ENCODE data around the gene IL3. TPM values are rescaled to one million over a fixed set of nuclear protein-coding genes. Genes with fewer than 3 reads are reported as not detected.
"Not testable (repeated sequence)": the region's sequence is repeated elsewhere in the genome, so short reads cannot be mapped to it uniquely, and the experiment has no call there.

The IL3 gene
- polyA plus RNA-seq, 10 donors = not detected

DNA sequence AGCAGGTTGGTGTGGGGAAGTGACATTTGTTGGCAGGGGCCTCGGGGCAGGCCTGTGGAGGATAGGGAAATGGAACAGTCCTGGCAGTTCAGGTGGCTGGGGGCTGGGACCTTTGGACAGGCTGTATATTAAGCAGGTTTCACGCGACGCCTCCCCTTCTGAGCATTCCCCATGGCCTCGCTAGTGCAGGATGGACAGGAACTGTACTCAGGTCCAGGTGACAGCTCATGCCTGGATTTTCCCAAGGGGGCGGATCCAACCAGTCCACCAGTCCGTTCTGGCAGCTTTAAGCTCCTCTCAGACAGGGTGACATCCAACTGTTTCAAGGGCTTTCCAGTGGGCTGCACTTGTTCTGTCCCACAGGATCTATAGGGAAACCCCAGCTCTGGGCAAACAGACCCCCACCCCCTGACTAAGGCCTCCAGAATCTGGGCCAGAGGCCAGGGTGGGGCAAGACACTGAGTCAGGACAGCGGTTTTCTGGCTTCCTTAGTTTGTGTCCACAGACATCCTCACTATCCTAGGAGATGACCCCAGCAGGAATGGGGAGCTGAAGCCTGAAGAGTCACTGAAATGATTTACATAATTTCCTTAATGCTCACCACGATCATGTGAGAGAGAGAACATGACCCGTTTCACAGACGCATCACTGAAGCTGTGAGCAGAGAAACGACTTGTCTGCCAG, 34.1 kb downstream of the IL3 start:
- DNase-seq = peak in 1 of 3 donors; percentile 87

DNA sequence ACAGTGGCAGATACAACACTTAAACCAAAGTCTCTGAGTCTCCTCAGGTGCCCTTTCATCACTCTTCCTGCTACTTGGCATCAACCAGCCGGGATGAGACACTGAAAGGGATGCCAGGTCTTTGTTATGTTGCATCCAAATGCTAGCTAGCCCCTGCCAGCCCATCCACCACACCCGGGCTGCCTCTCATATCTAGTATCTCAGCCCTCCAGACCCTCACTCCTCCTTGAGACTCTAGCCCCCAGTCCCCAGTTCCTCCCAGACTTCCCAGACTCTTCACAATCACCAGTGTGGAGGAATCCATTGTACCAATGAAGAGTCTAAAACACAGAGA, 34.6 kb downstream of the IL3 start:
- DNase-seq = no peak

DNA sequence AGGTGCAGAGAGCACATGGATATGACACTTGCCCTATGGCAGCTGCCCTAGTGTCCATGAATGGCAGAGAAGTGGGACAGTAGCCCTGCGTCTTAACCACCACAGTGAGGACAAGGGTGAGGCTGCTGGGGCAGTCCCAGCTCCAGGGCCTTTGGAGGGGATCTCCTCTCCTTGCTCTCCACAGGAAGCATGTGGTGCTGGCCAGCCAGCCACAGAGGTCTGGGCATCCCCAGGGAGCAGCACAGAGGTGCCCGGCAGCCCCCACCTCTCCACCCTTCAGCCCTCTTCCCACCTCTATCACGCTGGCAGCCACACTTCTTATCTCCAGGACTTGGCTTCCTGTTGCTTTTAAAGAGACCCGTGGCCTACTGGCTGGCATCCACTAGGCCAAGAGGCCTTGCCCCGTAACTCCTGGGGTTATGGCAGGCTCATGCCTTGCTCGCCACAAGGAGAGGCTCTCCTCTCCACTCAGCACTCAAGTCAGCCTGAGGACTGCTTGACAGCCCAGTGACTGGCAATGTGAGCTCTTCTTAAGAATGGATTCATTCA, 35.0 kb downstream of the IL3 start:
- DNase-seq = no peak

DNA sequence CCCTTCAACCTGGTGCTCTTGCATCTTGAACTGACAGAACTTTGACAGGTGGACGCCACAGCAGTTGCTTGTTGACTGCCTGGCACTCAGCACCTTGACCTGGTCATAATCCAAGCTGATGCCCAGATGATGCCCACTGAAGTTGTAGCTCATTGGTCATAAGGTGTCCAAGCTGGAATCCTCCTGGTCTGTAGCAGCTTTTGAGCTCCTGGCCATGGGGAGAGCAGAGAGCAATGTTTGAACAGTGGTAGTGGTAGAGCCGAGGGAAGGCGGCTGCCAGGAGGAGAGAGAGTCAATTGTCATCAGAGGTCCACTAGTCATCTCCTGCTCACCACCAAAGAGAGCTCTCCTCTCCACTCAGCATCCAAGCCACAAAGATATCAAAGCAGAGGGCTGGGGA, 36.4 kb downstream of the IL3 start:
- no peak for DNase-seq

DNA sequence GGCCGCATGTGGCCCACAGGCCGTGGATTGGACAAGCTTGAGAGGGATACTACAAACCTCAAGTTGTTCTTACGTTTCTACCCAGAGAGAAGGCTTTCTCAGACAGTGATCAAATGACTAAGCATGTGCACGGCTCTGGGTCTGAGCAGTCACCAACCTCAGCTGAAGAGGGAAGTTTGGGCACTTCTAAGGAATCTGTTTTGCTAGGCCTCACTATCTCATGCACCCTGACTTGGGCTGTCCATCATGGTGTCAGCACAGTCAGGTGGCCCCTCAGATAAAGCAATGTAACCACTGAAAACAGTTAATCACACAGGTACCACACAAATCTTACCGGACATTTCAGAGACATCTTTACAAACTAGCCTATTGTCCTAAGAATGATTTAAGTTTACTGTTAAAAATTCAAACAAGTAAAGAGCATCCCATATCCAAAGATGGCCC, 37.7 kb downstream of the IL3 start:
- DNase-seq = no peak

DNA sequence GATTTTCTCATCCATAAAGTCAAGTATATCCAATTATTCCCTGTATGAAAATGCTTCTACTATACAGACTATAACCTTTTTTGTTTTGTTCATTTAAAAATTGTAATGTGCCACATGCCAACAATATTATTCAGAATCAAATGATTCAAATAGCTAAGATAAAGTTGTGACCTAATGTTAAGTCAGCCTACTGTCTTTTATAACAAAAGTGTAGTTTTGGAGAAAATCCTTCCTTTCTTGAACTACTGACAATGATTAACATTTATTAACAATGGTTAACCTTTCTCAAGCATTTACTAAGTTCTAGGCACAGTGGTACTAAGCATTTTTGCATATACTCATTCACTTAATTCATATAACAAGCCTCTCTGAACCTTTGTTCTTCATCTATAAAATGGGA, 38.2 kb downstream of the IL3 start:
- DNase-seq = no peak

DNA sequence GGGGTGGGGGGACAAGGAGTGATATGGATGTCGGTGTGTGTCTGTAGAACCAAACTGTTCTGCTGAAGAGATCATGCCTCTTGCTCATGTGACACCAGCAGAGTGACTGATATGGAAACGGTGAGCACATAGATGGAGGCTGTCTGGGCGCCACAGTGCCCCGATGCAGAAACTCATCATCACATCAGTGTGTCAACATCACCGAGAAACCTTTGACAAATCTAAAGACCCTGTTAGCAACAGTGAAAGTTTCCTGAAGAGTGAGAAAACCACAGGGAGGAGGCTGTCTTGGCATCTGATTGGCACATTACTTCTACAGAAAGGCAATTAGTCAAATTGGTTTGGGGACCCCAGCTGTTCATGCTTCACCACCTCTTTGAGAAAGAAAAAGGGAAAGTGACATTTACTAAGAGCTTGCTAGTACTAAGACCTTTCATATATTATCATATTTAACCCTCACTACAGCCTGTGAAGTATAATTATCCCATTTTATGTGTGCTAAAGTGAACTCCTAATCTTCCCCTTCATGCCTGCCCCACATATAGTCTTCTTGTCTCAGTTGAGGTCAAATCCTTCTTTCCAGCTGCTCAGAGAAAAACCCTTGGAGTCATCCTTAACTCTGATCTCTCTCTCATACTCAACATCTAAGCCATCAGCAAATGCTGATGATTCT, 38.8 kb downstream of the IL3 start:
- DNase-seq = no peak

DNA sequence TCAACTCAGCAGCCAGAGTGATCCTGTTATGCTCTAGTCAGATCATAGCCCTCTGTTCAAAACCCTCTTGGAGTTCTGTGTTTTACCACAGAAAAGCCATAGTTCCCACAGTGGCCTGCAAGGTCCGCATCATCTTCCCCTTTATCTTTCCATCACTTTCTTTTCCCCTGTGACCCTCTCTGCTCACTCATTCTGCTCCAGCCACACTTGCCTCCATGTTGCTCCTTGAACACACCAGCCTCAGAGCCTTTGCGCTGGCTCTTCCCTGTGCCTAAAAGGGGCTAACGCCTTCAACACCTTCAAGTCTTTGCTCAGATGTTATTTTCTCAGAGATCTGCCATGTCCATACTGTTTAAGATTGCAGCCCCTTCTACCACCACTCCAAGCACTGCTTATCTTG, 39.5 kb downstream of the IL3 start:
- no peak for DNase-seq

DNA sequence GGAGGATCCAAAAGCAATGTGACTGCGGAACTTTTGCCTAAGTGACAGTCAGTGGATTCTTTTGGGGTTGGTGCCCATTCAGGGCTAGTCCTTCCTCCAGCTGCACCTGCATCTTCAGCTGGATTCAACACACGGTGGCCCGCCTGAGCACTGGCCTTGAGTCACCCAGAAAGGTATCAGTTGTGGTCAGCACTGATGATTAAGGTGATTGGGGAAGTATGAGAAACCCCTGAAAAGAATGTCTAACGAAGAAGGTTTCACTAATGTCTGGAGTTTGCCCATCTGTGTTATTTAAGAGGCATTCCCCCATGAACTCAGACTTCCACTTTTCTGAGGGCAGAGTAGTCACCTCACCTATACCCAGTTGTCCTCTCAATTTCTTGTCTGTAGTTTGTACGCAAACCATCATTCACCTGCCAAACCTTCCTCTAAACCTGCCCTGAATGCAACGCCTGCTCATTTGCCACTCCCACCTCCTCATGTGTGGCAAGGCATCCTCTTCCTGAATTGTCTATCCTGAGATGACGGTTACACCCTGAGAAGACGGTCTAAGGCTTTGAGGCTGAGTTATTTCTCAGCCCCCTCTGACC, 40.3 kb downstream of the IL3 start:
- no peak for DNase-seq

DNA sequence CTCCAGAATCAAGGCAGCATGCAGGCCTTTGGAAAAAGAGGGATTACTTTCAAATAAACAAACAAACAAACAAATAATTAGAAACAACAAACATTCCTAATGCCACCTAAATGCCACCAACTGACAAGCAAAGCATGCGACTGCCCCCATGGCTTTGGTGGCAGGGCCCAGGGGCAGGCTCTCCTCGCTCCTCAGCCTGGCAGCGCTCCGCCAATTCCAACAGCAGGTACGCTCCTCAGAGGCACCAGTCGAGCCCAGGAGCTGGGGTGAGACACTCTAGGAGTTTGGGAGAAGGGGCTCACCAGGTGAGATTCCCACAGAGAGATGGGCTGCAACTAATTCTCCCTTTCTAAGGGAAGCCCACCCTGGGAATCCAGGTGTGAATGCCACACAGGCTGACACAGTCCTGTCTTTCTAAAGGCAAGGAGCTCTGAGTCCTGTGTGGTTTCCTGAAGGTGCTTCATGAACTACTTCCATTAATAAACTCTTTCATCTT, 41.0 kb downstream of the IL3 start:
- no peak for DNase-seq

DNA sequence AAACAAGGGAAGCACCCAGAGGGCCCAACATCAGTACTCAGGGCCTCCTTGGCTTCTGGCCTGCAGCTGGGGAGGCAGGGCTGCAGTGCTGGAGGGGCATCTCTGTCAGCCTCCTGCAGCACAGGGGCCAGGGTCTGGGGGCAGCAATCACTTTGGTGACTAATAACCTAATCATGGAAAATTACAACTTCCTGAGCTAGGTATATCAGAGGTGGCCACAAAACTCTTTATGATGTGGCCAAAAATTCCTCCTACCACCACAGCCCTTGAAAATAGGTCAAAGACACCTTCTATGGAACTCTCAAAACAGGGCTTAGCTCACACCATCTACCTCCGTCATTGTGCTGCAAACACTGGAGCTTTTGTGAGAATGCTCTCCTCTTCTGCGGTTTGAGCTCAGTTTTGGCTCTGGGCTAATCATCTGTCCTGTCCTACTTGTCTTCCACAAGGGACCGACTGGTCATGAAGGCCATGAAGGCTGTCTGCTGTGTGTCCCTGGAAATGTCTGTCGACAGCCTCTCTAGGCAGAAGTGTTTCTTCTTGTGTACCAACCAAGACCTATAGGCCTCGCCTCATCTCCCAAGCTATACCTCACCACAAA, 41.7 kb downstream of the IL3 start:
- no peak for DNase-seq

DNA sequence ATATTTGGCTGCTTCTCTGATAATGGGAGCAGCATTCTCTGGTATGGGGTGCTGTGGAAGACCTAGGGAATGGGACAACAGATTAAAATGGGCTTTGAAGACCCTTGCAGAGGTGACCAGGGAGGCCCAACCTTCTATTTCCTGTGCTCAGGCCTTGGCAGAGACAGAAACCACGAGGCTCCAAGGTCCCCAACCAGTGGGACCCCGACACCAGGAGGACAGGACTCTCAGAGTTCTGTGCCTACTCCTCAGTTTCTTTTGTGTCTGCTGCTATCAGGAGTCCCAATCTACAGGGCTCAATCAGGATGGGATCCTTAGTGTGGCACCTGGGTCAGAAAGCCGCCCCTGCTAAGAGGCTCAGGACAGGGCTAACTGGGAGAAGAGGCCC, 42.5 kb downstream of the IL3 start:
- DNase-seq = no peak

DNA sequence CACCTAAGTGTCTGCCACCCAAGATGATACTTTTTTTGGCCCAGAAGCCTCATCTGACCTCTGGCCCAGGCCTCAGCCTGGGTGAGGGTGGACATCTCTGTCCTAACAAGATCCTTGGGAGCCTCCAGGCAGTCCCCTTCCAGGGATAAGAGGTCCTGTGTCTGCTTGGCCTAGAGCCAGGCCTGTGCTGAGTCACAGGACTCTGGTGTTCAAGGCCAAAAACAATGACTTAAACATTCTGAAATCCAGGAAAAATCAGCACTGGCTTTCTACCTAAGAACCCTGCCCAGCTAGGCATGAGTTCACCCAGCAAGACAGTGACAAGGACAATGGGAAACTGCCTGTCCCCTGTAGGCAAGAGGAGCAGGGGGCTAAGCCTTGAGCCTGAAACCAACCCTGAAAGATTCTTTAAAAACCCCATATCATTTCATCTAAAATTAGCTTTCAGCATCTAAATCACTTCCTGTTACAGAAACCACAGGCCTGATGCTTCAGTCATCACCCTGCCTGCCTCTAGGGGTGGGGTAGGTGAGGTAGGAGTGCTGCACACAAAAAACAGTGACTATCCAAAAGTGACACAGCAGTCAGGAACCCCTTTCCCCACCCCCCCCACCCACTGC, 43.0 kb downstream of the IL3 start:
- peak; percentile 64 to 87 (median 67) for DNase-seq

DNA sequence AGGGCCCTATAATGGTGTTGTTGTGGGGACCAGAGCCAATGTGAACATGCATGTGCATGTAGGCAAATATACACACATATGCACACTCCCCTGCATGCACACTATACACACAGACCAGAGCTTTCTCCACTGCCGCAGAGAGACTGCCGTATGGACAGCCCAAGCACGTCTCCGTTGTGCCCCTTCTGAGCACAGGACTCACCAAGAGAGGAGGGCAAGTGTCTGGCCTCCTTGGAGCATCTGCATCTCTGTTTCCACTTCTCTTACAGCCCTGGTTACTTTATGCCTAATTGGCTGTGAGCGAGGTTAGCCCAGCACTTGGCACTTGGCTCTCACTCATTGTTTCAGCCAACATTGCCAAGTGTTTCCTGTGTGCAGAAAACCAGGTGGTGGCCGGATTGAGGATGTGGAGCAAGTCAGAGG, 43.5 kb downstream of the IL3 start:
- DNase-seq = no peak

DNA sequence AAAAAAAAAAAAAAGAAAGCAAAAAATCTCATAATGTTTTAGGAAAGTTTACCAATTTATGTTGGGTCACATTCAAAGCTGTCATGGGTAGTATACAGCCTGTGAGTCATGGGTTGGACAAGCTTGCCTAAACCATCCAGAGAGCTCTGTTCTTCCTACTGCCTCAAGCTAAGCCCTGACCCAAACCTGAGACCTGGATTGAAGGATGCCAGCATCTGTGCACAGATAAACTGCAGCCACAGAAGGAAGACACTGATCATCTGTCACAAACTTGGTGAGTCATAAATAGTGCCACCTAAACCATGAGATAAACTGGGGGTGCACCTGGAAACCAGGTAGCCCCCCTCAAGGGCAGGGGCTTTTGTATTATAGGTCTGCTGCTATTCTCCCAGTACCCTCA, 44.1 kb downstream of the IL3 start:
- no peak for DNase-seq

DNA sequence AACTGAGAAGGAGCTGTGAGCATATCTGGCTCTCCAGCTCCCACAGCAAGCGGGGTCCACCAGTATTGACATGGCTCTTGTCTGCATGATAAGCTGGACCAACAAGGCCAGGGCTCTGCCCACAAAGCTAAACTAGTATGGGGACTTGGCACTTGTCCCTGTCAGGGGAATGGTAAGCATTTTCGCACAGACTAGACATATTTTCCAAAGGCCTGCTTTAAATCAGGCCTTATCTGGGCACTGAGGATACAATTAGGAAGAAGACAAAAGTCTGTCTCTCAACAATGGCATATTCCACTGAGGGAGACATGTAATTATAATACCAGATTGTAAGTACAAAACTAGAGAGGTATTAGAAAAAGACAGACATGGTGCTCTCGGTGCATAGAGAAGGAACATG, 45.2 kb downstream of the IL3 start:
- no peak for DNase-seq

DNA sequence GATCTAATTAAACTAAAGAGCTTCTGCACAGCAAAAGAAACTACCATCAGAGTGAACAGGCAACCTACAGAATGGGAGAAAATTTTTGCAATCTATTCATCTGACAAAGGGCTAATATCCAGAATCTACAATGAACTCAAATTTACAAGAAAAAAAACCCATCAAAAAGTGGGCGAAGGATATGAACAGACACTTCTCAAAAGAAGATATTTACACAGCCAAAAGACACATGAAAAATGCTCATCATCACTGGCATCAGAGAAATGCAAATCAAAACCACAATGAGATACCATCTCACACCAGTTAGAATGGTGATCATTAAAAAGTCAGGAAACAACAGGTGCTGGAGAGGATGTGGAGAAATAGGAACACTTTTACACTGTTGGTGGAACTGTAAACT, 48.0 kb downstream of the IL3 start:
- not testable (repeated sequence) for DNase-seq

DNA sequence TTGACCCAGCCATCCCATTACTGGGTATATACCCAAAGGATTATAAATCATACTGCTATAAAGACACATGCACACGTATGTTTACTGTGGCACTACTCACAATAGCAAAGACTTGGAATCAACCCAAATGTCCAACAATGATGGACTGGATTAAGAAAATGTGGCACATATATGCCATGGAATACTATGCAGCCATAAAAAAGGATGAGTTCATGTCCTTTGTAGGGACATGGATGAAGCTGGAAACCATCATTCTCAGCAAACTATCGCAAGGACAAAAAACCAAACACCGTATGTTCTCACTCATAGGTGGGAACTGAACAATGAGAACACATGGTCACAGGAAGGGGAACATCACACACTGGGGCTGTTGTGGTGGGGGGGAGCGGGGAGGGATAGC, 48.5 kb downstream of the IL3 start:
- DNase-seq = not testable (repeated sequence)

DNA sequence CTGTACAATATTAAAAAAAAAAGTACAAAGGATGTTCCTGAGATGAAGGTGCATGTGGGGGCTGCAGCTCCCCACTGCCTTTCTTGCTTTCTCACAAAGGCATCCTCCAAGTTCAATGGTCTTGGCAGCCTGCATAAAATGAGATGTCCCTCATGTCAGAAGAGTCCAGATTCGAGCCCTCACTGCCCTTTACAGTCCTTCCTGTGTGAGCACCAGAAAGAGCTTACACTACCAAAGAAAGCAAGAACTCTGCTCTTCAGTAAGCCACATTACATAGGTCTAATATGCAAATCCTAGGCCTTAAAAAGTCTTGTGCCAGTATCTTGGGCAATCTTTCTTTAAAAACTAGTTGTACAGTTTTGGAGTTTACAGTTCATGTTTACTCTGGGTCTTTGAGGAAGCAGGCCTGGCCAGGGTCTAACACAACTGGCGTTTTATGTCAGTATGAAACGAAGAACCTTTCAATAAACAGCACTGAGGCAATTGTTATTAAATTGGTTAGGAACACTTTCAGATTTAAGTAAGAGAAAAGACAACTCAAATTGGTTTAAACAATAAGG, 49.1 kb downstream of the IL3 start:
- DNase-seq = no peak

DNA sequence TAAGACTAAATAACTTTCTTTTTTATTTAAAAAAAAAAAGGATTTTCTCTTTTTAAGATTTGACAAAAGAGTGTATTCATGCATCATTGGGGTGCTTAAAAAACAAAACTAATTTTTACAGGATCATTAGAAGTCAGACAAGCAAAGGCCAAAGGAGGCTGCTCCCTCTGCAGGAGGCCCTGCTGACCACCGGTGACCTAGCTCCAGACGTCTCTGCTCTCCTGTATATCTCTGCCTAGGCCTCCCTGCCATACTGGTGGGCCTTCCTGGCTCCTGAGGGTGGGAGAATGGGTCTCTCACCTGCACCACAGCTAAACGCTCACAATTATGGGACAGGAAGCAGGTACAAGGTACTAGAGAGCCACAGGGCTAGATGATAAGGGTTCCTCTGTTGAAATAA, 49.7 kb downstream of the IL3 start:
- DNase-seq = no peak

DNA sequence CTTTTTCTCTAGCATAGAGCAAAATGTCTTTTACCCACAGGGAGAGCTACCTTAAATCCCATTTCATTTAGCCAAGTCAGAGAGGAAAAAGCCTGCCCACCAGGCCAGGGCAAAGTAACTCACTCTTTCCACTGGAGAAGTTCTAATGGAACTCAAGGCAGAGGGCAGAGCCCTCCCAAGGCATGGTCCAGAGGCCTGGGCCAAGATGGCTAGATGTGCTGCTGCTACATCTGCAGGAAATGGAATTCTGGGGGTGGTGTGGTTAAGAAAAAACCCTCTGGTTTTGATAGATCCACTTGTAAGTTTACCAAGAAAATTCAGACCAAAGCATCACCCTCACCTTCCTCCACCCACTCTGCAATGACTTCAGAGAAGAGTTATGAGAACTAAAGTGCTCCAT, 50.5 kb downstream of the IL3 start:
- no peak for DNase-seq

DNA sequence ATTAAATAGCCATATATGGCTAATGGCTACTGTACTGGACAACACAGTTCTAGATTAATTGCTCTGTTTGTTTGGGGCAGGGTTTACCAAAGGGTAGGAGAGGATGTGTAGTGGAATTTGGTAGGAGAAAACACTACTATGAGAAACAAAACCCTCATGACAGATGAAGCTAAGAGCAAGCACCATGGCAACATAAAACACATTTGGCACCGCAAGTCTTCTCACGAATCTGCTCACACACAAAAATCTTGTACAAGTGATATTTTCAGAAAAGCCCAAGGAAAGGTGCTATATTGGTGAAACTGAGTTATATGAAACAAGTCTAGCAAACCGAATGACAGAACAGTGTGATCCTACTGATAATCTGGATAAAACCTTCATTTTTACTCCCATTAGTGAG, 51.7 kb downstream of the IL3 start:
- no peak for DNase-seq
